ENCODE measurements around the gene SLC13A5.
"Not testable (repeated sequence)": the region's sequence is repeated elsewhere in the genome, so short reads cannot be mapped to it uniquely, and the experiment has no call there.

- not testable (repeated sequence) for TF ChIP-seq CTCF, POLR2A, POLR2AphosphoS5, EP300 (IDR thresholded peaks at IDR 0.05)
These were observed 57.3 kb downstream of the SLC13A5 start for GRCh38 chr17:6655732-6656361.
